Measurements from ENCODE around the gene PFN1.
"Not testable (repeated sequence)": the region's sequence is repeated elsewhere in the genome, so short reads cannot be mapped to it uniquely, and the experiment has no call there.

Gene PFN1

GRCh38 chr17:4945176-4945943 lies 3.0 kb downstream of the PFN1 start:
- no peak for DNase-seq (ENCODE audit: low spot score)

- DNase-seq (ENCODE audit: low spot score): no peak
Observed at GRCh38 chr17:4944554-4945175, 3.7 kb downstream of the PFN1 start.

GRCh38 chr17:4944163-4944553 lies 4.2 kb downstream of the PFN1 start:
- DNase-seq (ENCODE audit: low spot score): no peak

- DNase-seq (ENCODE audit: low spot score): no peak
Observed at GRCh38 chr17:4942760-4943508, 5.4 kb downstream of the PFN1 start.

GRCh38 chr17:4941319-4941610 lies 7.1 kb downstream of the PFN1 start:
- DNase-seq (ENCODE audit: low spot score): no peak

GRCh38 chr17:4940555-4941318 lies 7.6 kb downstream of the PFN1 start:
- peak; percentile 78 for DNase-seq (ENCODE audit: low spot score)

GRCh38 chr17:4939796-4940554 lies 8.4 kb downstream of the PFN1 start, which contains the start of the genes RNF167 and SLC25A11:
Gene RNF167, plus strand, starts transcription at chr17:4940268. Its CDS starts 642 bp downstream, at chr17:4940910.
Gene SLC25A11, minus strand, starts transcription at chr17:4940046. Its CDS starts 136 bp downstream, at chr17:4939910.
- DNase-seq (ENCODE audit: low spot score): peak; percentile 97

- no peak for DNase-seq (ENCODE audit: low spot score)
Observed at GRCh38 chr17:4939546-4939795, 8.9 kb downstream of the PFN1 start.

GRCh38 chr17:4938688-4939545 lies 9.4 kb downstream of the PFN1 start:
- no peak for DNase-seq (ENCODE audit: low spot score)

- no peak for DNase-seq (ENCODE audit: low spot score)
Observed at GRCh38 chr17:4938069-4938491, 10.2 kb downstream of the PFN1 start.

GRCh38 chr17:4937553-4937952 lies 10.8 kb downstream of the PFN1 start:
- no peak for DNase-seq (ENCODE audit: low spot score)

- DNase-seq (ENCODE audit: low spot score): no peak
Observed at GRCh38 chr17:4936436-4936835, 11.9 kb downstream of the PFN1 start.

GRCh38 chr17:4935650-4936049 lies 12.7 kb downstream of the PFN1 start:
- DNase-seq (ENCODE audit: low spot score): no peak

- DNase-seq (ENCODE audit: low spot score): peak; percentile 70
Observed at GRCh38 chr17:4934173-4934979, 14.0 kb downstream of the PFN1 start.

- DNase-seq (ENCODE audit: low spot score): no peak
Observed at GRCh38 chr17:4933646-4934045, 14.7 kb downstream of the PFN1 start.

- DNase-seq (ENCODE audit: low spot score): no peak
Observed at GRCh38 chr17:4932756-4933155, 15.6 kb downstream of the PFN1 start.

GRCh38 chr17:4931963-4932362 lies 16.4 kb downstream of the PFN1 start, which contains the start of gene GP1BA:
Gene GP1BA, plus strand, starts transcription at chr17:4932277. Its CDS starts 328 bp downstream, at chr17:4932605.
- no peak for DNase-seq (ENCODE audit: low spot score)

- no peak for DNase-seq (ENCODE audit: low spot score)
Observed at GRCh38 chr17:4928881-4929280, 19.4 kb downstream of the PFN1 start.

- not testable (repeated sequence) for DNase-seq (ENCODE audit: low spot score)
Observed at GRCh38 chr17:4926577-4927335, 21.6 kb downstream of the PFN1 start.
